Stimulated activated CD4-positive, alpha-beta T cell treated with anti-CD3 and anti-CD28 coated beads, Interleukin-15, amount 100 ng/mL, for 1 hour (primary cell): ENCODE data around the gene GNAI3.

Experiments
- DNase-seq, 2 donors: peaks; one replicate each; pipeline ENCODE4 v3.0.0-alpha.2; 2020; ENCODE audit warnings: low read depth in 1 of 2, low spot score in 1 of 2

Gene GNAI3

DNA sequence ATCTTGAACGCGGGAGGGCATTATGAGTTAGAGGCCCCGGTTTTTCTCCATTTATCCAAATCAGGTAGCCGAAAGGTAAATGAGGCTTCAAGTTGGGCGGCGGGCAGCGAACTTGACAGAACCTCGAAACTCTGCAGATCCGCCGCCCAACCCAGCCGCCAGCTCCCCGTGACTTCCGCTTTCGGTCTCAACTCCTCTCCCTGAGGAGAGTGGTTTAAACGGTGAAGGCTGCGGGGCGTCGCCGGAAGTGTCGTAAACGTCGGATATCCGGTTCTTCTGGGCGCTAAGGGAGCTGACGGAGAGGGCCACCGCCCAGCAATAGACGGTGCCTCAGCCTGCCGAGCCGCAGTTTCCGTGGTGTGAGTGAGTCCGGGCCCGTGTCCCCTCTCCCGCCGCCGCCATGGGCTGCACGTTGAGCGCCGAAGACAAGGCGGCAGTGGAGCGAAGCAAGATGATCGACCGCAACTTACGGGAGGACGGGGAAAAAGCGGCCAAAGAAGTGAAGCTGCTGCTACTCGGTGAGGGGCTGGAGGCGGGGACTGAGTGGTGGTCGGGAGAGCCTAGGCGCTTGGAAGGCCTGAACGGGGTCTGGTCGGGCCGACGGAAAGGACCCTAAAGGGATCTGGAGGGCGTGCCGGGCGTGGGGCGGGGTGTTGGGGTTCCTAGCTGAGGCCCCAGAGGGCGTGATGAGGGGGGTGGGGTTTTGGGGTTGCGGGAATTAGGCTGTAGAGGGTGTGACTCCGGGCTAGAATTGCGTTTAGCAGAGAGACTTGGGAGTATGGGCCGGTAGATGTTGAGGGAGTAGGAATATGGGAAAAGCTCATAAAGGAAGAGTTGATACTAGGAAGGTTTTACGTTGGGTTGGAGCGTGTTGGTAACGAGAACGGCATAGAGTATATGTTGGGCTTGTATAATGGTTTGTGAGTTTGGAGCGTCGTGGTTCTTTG lies at the start of gene GNAI3:
GNAI3 (plus strand) TSS at position 295 of the 947 bp plus-strand sequence; CDS start at position 401, 106 bp downstream.
- peak; percentile 85 to 90 for DNase-seq

DNA sequence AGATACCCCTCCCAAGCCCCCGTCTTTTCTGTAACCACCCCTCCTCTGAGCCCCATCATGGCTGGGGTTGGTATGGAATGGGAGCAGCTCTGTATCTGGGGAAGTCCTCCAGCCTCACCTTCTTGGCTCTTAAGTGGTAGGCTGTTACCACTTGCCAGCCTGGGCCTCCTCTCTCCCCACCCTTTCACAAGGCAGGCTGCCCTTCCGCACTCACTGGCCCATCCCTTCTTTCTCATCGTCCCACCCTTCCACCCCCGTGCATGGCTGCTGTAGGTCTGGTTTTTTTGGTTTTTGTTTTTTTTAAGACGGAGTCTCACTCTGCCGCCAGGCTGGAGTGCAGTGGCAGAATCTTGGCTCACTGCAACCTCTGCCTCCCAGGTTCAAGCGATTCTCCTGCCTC lies 49.3 kb upstream of the GNAI3 start:
- DNase-seq: no peak

DNA sequence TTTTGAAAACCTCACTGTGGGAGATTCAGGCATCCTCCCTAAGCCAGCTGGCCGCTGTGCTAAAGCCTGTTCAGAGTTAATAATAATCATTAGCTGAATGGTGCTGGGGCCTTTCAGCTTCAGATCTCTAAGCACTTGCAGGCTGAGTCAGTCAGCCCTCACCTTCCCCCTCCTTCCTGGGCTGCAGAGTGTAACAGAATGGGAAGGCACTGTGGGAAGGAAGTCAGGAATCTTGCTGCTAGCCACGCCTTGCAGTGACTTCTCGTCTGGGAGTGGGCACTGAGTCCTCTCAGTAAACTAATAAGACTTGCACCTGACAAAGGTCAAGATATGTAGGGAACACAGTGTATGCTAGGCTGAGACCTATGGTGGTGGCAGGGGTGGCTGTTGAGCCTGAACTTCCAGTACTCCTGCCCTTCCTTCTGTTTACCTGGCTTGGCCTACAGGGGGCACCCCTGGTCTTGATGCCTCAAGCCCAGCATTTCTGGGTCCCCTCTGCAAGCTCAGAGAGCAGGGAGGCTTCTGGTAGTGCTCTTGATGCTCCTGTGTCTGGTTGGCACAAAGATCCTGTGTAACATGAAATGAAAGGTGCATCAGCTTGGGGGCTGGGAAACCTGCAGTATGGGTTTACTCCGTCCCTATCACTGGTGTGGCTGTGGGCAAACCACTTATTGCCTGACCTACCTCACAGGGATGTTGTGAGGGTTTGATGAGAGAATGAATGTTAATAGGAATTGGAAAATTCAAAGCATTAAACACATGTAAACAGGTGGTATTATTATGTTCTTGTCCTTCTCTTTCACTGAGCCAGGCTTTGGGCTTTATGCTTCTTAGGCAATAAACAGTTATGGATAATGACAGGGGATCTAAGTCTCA lies 48.5 kb upstream of the GNAI3 start:
- peak in 1 of 2 donors; percentile 42 for DNase-seq

DNA sequence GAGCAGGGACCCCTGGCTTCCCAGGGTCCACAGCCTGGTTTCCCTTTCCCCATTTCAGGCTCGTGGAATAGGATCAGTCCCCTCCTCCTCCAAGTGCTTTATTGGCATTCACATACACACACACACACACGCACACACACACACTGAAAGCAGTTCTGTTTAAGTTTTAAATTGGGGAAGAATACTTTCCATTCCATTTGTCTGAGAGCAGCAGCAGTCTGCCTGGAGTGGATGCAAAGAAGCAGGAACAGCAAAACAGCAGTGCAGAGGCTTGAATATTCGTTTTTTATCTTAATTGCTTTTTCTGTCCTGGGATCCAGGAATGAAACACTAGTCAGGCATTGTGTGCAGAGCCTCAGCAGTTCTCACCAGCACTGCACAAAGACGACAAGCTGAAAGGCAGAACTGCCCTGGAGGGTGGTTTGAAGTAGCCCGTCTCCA lies 47.5 kb upstream of the GNAI3 start:
- no peak for DNase-seq

DNA sequence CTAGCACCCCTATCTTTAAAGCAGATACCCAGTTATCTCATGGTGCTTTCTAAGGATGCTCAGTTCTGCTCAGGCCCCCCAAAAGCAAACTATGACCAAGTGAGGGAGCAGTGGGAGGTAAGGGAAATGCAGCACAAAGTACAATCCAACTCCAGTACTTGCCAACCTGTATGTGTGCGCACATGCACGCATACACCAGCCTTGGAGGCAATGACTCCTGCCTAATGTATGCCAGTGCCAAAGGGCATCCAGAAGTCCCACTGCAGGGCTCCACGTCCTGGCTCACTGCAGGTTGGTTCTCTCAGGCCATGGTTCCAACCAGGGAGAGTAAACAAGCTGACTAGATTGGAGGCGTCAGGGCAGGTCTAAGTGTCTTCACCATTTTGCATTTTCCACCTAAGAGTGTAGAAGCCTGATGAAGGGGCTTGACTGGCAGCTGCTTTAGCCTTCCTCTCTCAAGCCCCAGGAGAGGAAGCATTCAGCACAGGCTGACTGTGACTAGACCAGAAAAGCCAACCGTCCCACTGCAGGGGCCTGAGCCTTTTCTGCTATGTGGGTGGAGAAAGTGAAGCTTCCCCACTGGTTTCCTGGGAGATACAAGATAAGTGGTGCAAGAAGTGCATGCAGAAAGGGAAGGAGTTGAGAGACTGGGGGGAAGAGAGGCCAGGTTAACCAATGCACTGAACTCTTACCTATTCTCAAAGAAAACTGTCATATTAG lies 46.6 kb upstream of the GNAI3 start:
- DNase-seq: no peak

DNA sequence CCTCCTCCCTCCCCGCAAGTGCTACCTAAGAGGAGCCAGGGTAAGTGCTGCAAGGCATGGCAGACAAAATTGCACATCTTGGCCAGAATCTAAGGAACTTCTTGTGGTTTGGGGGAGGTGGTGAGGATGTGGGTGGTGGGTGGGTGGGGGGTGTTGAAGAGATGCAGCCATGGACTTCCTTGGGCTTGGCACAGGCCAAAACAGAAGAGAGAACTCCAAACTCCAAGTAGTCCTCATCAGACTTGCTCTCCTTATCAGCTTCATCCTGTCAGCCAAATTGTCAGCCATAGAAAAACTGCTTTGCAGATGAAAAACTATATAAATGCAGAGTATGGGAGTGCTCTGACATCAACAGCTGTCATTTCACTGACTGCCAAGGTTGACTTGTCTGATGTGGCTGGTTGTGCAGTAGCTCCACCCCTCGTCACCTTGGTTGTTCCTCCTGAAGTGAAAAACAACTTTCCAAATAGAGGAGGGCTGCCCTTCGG lies 46.0 kb upstream of the GNAI3 start:
- DNase-seq: no peak

DNA sequence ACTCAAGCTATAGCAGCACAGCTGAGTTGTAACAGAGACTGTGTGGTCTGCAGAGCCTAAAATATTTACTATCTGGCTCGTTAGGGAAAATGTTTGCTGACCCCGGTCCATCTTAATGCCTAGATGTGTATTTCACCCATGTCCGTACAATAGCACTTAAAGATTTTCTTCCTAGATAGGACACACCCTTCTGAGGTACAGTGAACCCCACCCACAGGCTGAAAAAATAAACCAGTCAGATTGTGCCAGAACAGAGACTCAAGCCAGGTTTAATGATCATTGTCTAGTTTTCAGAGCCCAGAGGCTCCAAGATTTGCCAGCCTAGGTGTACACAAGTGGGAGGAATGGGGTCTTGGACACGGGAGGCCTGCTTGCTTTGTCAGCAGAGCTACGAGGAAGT lies 44.5 kb upstream of the GNAI3 start:
- DNase-seq: no peak

DNA sequence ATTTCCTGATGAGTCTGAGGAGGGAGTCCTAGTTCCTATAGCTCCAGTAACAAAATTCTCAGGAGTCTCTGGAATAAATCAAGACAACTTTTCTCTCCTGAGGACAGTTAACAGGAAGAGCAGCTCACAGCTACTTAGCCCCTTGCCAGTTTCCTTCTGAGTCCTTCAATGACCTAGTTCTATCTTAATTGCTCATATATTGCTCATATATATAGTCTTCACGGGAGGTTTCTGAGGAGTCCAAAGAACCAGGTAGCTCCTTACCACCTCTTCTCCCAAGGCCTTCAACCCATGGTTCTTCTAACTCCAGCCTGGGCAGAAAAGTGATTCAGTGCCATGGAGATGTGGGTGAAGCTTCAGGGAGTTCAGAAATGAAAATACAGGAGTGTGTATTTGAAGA lies 43.4 kb upstream of the GNAI3 start:
- DNase-seq: no peak

DNA sequence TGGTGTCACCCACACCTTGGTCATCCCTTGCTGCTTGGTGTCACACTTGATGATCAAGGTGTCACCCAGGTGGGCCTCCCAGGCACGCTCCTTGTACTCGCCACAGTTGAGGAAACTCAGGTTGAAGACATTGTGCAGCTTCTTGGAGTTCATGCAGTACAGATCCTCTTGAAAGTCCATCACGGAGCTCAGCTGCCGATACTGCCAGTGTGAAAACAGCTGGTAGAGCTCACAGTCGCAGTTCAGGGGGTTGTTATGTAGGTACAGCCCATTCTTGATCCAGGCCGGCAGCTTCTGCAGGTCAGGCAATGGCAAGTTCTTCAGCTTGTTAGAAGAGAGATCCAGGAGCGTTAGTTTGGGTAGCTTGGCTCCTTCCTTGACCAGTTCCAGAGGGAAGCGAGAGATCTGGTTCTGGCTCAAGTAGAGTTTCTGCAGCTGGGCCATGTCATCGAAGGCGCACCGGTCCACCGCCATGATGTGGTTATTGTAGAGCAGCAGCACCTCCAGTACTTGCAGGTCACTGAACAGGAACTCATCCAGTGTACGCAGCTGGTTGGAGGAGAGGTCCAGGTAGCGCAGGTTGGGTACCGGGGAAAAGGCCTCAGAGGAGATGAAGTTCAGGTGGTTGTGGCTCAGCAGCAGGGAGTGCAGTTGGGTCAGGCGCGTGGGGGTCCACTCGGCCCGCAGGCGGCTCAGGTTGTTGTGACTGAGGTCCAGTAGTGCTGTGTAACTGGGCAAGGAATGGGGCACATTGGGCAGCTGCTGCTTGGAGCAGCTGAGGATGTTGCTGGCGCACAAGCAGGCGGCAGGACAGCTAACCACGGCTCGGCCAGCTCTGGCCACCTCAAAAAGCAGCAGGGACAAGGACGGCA lies 40.2 kb upstream of the GNAI3 start:
- no peak for DNase-seq

DNA sequence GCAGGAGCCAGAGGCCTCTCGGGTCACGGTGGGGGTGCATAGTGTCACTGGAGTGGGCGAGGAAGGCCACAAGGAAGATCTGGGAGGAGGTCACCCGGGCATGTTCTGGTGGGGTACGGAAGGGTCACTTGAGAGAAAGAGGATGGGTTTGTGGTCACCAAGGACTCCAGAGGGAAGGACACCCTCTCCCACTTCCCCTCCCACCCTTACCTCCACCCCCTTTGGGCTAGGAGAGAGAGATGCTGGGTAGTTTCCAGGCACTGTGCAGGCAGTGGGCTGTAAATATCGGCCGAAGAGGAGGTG lies 39.6 kb upstream of the GNAI3 start:
- DNase-seq: no peak

DNA sequence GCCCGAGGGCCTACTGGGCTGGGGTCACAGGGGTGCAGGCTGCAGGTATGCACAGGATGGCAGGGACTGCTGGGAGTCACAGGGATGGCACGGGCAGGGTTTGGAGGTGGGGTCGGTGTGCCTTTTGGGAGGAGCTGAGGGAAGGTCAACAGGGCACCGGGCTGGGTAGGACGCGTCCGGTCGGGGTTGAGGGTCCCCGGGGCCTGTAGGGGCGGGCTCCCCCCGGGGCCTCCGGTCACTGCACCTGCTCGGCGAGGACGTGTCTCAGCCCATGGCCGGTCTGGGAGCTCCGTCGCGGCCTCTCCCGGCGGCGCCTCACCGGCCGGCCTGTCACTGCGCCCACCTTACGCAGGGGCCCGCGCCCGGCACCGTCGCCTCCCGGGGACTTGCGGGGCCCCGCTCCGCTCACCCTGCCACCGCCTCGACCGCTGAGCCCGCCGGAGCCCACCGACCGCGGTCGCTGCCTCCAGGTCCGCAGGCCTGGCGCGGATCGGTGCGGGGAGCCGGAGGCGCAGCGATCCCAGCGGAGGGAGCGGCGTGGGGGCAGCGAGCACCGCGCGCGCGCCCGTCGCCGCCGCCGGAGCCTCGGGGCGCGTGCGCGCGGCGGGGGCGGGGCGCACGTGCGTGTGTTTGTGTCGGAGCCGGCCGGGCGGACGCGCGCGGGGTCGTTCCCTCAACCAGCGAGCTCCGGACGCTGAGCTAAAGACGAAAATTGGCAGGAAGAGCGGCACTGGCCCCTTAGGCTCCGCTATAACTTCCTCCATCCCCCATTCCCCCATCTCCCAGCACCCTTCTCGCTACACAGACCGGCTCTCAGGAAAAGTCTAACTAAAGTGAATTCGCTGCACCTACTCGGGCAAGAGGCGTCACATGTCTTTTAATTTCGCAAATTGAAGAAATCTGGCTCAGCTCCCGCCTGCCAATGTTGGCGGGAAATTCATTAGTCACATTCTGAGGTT lies 39.0 kb upstream of the GNAI3 start, which contains the start of gene AMIGO1:
AMIGO1 (minus strand) TSS at position 552 of the 959 bp plus-strand sequence. CDS start 815 bp downstream, outside the sequence.
- DNase-seq: peak; percentile 40 to 65

DNA sequence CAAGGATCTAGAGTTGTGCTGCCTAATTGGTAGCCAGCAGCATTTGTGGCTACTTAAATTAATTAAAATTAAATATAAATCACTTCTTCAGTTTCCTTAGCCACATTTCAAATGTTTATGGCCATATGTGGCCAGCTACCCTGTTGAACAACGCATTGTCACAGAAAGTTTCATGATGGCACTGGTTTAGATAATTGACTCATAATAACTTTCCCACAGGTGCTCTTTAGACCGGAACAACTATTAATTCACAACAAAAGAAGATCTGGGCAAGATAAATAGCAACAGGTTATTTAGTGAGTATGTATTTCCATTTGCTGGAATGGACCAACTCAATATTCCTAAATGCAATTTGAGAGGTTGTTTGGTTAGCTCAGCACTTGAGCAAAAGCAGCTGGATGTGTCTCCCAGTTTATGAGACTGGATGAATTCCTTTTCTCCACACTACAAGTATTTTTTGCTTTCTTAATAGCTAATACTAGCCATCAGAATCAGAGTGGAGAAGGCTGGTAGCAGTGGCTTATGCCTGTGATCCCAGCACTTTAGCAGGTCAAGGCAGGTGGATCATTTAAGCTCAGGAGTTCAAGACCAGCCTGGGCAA lies 35.2 kb upstream of the GNAI3 start:
- DNase-seq: no peak

DNA sequence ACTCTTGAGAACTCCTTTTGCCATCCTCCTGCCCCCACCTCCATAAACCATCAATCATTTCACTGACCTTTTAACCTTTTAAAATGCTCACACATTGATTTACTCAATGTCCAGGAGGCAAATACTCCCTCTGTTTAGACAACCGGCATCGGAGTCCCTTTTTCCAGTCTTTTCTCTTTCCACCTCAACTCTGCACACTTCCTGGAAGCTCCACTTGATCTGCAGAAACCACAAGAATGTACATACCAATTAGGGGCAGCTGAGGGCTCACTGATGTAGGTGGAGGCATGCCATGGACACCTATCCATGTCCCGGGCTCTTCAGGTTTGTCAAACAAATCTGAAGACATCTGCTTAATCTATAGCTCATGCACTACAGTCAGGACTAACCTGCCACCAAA lies 33.6 kb upstream of the GNAI3 start:
- DNase-seq: no peak

DNA sequence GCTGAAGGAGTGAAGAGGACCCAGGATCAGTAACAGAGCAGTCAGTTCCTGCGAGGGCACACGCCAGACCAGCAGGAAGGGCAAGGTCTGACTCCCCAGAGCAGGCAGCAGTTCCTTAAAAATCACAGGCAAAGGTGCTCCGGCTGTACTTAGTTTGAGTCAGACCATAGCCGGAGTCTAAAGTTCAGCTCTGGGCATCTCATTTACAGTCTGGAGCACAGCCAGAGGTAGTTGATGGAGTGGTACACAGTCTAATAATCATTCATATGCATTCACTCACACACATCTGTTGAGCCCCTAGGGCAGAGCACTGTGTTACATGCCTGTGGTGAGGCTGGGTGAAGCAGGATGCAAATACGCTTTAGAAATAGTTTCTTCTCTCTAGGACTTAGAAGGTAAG lies 31.5 kb upstream of the GNAI3 start:
- DNase-seq: no peak

DNA sequence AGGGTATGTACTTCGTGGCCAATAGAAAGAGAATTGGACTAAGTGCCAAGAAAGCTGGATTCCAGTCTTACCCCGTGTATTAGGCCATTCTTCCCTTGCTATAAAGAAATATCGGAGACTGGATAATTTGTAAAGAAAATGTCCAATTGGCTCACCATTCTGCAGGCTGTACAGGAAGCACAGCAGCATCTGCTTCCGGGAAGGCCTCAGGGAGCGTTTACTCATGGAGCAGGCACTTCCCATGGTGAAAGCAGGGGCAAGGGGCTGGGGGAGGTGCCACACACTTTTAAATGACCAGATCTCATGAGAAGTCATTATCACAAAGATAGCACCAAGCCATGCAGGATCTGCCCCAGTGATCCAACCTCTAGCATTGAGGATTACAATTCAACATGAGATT lies 31.1 kb upstream of the GNAI3 start:
- DNase-seq: no peak

DNA sequence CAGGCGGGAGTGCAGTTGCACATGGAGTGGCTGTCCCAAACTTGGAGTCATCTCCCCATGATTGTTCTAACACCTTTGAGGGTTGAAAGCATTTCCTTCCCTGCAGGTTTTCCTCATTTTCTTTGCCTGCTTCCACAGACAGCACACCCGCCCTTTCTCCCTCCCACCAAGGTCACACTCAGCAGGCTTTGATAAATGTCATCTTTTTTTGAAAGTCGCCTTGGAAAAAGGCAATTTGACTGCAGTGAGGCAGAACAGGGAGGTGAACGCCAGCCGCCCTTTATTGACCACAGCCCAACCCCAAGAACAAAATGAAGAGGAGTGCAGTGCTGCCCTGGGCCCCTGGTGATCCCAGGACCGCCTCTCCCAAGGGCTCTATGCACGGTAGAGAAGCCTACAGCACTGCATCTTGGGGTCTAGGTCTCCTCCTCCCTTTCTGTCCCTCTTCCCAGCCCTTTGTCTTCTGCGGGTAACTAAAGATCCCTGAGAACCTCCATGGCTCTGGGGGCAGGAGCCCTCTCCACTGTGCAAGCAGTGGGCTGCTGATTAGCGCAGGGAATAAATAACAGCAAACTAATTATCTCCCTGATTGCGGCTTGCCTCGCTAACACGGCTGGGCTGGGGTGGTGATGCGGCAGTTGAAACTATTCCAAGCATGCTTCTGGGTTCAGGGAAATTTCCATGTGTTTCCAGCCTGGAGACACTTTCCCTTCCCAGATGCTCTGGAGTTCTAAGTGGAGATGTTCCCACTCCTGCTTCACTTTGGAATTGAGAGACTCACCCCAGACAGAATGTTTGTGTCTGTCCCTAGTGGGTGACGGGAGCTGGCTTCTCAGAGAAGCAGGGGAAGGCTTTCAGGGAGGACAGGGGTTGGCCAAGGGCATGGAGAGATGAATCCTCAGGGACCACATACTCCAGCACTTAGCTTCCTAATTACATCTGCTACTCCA lies 27.1 kb upstream of the GNAI3 start:
- DNase-seq: no peak

DNA sequence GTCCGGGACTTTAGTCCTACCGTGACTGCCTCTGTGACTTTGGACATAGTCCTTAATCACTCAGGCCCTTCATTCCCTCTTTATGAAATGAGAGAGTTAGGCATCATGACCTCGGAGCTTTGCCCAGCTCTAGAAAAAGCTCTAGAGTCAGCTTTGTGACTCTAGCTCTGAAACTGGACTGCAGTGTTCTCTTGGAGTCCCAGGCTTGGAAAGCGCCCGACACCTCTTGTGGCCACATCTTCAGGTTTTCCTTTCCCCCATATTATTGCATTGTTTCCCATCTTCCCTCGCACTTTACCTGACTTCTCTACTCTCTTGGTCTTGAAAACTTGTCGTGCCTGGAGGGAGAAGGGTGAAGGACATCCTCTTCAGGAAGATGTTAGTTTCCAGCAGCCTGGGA lies 26.4 kb upstream of the GNAI3 start:
- no peak for DNase-seq

DNA sequence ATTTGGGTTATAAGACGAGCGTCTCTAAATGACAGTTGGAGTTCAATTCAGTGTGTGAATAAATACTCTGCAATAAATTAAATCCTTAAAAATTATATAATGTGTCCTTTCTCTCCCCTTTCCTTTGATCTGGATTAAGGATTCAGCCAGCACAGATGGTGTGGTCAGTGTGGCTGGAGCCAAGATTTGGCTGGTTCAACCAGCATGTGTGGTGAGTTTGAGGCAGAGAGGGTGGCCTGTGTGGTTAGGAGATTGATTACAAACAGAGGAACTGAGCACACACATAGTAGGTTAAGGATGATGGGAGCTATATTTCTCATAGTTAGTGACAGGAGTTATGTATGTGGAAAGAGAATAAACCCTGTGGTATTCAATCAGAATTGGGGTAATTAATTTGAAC lies 24.7 kb upstream of the GNAI3 start:
- DNase-seq: no peak
